ENCODE data around the gene PSMC5. TPM values are rescaled to one million over a fixed set of nuclear protein-coding genes. Genes with fewer than 3 reads are reported as not detected.
A peak's percentile ranks its signal among the peaks of the same experiment; 100 is the strongest.

The PSMC5 gene
- total and polyA plus RNA-seq, 2 donors (not counting 3 experiments of a cell fraction or from before 2014, with no cell fraction given), result 179 to 236 TPM

- H3K9ac ChIP-seq (replicated peaks; ENCODE audit: extremely low read depth, insufficient read depth, low read length), result peak overlapping the region; percentile 75
- FAIRE-seq (peak; percentile 79), DNase-seq (ENCODE audit: low read depth, low spot score) (peak; percentile 56)
- H3K9me1 ChIP-seq (replicated peaks; ENCODE audit: control insufficient read depth, extremely low read depth, insufficient read depth, low read length), result no peaks in the 10 kb centered on the region
- peaks cover 43% of the 10 kb centered on the region for H3K79me2 ChIP-seq (ENCODE audit: control insufficient read depth, insufficient read depth, low read length)
- dilution Hi-C loops (cut with MboI; ENCODE audit: extremely low pct_ligation_motif_present, low sequenced_read_pairs) (no loop called here), intact Hi-C loops (cut with micrococcal nuclease) (loop anchor here (1.0 kb wide), 1 partner anchor 14 kb away; the partner anchor contains the start of genes FTSJ3 and PSMC5)
- peak overlapping the region; percentile 38 for H3K27ac ChIP-seq (ENCODE audit: insufficient read depth, low read depth, low read length)
- BruUV-seq (replicated peaks), result no TSS peak
- H4K20me1 ChIP-seq (replicated peaks; ENCODE audit: control insufficient read depth, extremely low read depth, insufficient read depth, low read length), result no peaks in the 10 kb centered on the region
- H3K4me2 ChIP-seq (ENCODE audit: insufficient read depth, low read length), result peak overlapping the region; percentile 84
- H3K27me3 ChIP-seq (ENCODE audit: control insufficient read depth in 2 of 2, insufficient read depth in 2 of 2, low read length in 2 of 2), result no peaks in the 10 kb centered on the region
- H2AFZ ChIP-seq (ENCODE audit: low read depth, low read length), result peak overlapping the region; percentile 70
- H3K4me1 ChIP-seq (ENCODE audit: control insufficient read depth, extremely low read depth, insufficient read depth, low read length), result peaks cover 24% of the 10 kb centered on the region
- ChIA-PET CTCF (interaction anchor here (0.6 to 1.2 kb wide), 6 partner anchors 8 to 25 kb away, joined by 3 to 4 read pairs (median 3); partner anchors contain the start of gene PSMC5), POLR2A (no interaction called here)
- TF ChIP-seq POLR2A (IDR thresholded peaks at IDR 0.05; ENCODE audit: low read depth, low read length) (no peak), CTCF (IDR thresholded peaks at IDR 0.05; ENCODE audit: extremely low read depth in 1 of 2, insufficient read depth in 1 of 2, low read depth in 1 of 2, low read length in 2 of 2) (no peak), GATA2 (IDR thresholded peaks at IDR 0.05; ENCODE audit: insufficient read depth, insufficient read length, low read depth, low read length) (no peak), FOS (IDR thresholded peaks at IDR 0.05; ENCODE audit: borderline replicate concordance, insufficient read depth, low read length) (no peak), MYC (IDR thresholded peaks at IDR 0.05; ENCODE audit: low read depth, low read length) (no peak), MAX (IDR thresholded peaks at IDR 0.05; ENCODE audit: insufficient read depth, insufficient read length) (no peak), EZH2 (IDR thresholded peaks at IDR 0.05; ENCODE audit: borderline replicate concordance, low read depth, low read length, severe bottlenecking) (no peak), POLR2AphosphoS5 (IDR thresholded peaks at IDR 0.05; ENCODE audit: insufficient read depth, low read depth, low read length) (no peak), JUN (IDR thresholded peaks at IDR 0.05; ENCODE audit: borderline replicate concordance, insufficient read depth, insufficient read length, low read depth) (no peak)
- H3K36me3 ChIP-seq (ENCODE audit: control insufficient read depth in 2 of 2, extremely low read depth in 1 of 2, insufficient read depth in 2 of 2, low read length in 2 of 2), result no peaks in the 10 kb centered on the region
- no peaks in the 10 kb centered on the region for H3K9me3 ChIP-seq (replicated peaks; ENCODE audit: control insufficient read depth, insufficient read depth, low read length)
- H3K4me3 ChIP-seq (replicated peaks in 1 of 3; ENCODE audit: insufficient read depth in 1 of 3, low read depth in 1 of 3, low read length in 3 of 3), result peak overlapping the region; percentile 56 to 86 (median 77)
These were observed 14.3 kb downstream of the PSMC5 start for GRCh38 chr17:63841350-63842172.
